GM18909 (cell line): ENCODE results near the gene CCZ1.
"Not testable (repeated sequence)": the region's sequence is repeated elsewhere in the genome, so short reads cannot be mapped to it uniquely, and the experiment has no call there.

Source experiments
- ATAC-seq: cut with Tn5 transposase; IDR thresholded peaks from one replicate; pipeline ENCODE4 v1.9.1; 2021; ENCODE audit warnings: mild to moderate bottlenecking; ENCODE audit not compliant: unreplicated experiment, poor library complexity

Gene CCZ1

DNA sequence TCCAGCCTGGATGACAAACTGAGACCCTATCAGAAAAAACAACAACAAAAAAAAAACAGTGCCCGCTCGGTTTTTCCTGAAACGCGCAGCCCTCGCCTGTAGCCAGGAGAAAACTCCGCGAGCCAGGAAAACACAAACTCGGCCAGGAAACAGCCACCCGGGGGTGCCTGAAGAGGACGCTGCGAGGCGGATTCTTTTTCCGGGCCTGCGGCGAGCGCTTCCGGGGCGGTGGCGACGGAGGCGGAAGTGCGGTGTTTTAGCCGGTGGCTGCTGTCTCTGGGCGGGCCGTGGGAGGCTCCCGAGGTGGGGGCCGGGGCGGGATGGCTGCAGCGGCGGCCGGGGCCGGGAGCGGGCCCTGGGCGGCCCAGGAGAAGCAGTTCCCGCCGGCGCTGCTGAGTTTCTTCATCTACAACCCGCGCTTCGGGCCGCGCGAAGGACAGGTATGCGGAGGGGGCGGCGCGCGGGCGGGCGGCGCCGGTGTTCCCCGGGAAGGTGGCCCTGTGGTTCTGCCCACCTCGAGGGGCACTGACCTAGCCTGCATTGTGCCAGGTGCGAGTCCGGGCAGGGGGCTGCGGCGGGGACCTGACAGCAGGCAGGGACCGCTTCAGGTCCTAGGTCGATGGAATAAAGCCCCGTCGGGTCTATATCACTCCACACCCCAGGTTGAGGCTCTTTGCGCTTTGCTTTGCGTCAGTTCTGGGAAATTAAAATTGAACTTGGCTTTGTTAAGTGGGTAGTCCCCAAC lies at the start of gene CCZ1:
CCZ1 (plus strand) TSS at position 254 of the 745 bp plus-strand sequence; CDS start at position 321, 67 bp downstream.
- peak; percentile 93 for ATAC-seq

DNA sequence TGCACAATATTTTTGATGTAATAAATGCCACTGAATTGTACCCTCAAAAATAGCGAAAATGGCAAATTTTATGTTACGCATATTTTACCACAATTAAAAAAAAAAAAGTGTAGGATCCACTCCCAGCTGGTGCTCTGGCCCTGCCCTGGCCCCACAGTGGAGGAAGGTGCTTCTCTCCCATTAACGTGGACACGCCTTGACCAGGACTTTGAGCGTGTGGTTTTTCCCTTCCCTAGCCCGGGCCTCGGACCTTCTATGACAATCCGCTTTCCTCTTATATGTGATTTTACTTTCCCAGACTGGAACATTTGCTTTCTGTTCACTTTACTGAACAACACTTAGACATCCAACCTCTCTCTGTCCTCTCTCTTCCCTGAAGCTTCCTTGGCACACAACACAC lies 47.6 kb upstream of the CCZ1 start:
- ATAC-seq: no peak

DNA sequence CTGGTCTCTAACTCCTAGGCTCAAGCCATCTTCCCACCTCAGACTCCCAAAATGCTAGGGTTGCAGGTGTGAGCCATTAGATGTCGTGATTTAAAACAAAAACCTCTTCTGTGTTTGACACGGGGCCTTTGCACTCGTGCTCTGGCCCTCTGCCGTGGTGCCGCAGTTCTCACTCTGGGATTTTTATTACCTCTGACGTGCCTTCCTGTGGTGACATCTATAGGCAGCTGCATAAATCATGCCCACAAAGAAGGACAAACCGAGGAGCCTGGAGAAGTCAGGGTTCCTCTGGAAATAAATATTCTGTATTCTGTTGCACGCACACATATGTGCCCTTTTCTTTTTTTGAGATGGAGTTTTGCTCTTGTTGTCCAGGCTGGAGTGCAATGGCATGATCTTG lies 43.8 kb upstream of the CCZ1 start:
- no peak for ATAC-seq

DNA sequence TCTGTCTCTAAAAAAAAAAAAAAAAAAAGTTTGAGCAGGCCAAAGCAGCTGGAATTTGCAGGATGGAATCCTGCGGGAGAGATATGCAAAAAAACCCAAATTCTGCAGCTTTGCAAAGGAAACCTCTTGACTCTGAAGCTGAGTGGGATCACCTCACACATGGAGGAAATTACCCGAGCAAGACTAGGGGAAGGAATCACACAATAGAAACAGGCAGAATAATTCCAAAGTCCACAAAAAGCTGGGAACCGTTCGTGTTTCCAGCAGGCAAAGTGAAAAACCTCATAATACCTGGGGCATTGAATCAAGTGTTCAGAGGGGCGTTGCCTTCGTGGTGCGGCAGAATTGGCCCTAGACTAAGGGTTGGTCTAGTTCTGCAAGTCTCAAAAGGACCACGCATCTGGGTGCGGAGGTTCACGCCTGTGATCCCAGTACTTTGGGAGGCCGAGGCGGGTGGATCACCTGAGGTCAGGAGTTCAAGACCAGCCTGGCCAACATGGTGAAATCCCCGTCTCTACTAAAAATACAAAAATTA lies 41.4 kb upstream of the CCZ1 start:
- not testable (repeated sequence) for ATAC-seq

DNA sequence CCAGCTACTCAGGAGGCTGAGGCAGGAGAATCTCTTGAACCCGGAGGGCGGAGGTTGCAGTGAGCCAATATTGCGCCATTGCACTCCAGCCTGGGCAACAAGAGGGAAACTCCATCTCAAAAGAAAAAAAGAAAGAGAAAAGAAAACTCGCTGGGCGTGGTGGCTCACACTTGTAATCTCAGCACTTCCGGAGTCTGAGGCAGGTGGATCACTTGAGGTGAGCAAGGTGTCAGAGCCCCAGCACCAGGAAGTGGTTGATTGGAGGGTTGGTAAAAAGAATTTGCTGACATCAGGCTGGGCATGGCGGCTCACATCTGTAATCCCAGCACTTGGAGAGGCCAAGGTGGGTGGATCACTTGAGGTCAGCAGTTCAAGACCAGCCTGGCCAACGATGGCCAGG lies 40.0 kb upstream of the CCZ1 start:
- not testable (repeated sequence) for ATAC-seq

DNA sequence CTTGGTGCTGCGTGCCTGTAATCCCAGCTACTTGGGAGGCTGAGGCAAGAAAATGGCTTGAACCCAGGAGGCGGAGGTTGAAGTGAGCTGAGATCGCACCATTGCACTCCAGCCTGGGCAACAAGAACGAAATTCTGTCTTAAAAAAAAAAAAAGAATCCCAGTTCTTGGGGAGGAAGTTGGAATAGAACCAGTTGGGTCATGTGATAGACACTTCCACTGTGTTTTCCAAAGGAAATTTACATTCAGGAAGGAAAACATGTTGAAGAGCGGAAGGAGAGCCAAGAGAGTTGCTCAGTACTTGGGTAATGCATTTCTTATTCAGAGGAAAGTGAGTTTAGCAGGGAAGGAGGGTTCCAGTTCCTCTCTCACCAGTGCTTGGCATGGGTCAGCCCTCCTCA lies 37.3 kb upstream of the CCZ1 start:
- not testable (repeated sequence) for ATAC-seq

DNA sequence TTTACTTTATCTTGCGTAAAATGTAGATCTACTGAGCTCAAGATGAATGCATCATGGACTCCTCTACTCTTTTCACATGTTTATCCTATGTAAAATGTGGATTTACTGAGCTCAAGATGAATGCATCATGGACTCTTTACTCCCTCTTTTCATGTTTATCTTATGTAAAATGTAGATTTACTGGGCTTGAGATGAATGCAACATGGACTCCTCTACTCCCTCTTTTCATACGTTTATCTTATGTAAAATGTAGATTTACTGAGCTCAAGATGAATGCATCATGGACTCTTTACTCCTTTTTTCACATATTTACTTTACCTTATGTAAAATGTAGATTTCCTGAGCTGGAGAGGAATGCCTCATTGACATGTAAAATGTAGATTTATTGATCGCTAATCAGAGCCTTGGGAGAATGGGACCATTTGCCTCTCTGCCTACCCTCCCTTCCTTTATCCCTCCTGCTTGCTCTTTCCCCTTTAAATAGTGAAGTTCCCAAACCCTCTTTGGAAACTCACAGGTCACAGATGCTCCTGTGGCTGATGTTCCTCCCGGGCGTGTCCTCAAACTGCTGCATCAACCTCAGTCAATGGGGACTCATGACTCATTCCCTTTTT lies 35.7 kb upstream of the CCZ1 start:
- not testable (repeated sequence) for ATAC-seq

DNA sequence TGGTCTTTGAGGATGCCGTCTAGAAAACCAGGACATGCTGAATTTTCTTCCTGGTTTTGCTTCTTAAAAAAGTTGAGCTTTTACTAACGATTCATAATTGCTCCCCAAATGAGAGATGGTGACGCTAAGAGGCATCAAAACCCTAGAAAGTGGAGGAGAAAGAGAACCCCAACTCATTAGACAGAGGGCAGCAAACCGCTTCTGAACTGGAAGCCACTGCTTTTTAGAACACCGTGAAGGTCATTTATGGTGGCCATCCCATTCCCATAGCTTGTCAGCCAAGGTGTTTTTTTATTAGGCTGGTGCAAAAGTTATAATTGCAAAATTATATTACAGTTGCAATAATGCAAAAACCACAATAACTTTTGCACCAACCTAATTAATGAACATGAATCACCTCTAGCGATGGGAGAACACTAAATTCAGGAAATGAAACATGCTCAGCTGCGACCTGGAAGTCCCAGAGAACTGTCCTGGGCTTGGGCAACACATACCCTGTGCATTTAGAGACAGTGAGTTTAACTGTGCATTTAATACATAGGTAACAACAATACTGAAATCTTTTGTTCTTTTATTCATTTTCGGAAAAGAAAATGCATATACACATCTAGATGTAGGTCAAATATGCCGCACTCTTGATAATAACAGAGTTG lies 33.1 kb upstream of the CCZ1 start:
- not testable (repeated sequence) for ATAC-seq

DNA sequence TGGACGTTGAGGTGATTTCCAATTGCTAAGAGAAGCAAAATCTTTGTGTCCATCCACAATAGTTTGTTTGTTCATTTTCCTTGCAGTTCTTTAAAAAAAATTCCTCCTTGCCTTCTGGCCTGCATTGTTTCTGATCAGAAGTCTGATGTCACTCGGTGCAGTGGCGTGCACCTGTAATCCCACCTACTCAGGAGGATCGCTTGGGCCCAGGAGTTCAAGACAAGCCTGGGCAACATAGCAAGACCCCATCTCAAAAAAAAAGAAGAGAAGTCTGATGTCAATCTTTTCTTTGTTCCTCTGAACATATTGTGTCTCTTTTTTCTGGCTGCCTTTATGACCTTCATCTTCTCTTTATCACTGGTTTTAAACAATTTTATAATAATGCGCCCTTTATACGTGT lies 31.5 kb upstream of the CCZ1 start:
- ATAC-seq: no peak

DNA sequence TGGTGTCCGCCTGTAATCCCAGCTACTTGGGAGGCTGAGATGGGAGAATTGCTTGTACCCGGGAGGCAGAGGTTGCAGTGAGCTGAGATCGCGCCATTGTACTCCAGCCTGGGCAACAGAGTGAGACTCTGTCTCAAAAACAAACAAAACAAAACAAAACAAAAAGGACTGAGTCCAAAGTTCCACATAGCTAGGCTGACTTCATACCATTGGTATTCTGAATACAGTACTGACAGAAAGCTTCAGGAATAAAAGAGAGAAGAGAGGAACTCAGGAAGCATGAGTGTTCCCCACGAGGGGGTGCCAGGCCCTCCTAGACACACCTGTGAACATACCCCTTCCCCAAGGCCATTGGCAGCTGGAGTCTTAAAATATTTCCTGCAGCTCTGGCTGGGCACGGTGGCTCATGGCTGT lies 29.6 kb upstream of the CCZ1 start:
- ATAC-seq: not testable (repeated sequence)

DNA sequence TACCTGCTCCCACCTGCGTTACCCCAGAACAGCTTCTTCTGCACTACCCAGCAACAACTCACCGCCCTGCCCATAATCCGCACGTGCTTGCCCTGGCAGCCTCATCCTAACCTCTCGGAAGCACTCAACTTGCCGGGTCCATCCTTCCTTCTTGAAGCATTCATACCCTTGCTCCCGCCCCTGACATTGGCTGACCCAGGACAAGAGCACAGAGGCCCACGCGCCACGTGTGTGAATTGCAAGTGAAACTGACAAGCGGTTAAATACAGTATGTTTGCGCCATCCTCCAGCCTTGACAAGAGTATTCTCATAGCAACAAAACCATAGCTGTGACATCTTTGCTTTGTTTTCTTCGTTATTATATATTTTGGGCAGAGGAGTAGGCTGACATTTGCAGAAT lies 28.8 kb upstream of the CCZ1 start:
- ATAC-seq: no peak

DNA sequence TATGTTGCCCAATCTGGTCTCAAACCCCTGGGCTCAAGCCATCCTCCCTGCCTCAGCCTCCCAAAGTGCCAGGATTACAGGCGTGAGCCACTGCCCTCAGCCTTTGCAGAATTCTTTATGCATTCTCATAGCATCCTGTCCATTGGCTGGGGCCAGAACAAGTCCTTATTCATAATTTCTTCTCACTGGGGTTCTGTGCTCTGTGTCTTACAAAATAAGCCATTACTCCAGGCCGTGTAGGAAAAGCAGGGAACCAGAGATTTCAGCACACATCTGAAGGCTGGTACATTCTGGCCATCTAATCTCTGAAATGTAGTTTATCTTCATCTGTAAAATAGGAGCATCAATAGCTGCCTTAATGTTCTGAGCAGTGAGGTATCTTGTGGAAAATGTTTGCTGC lies 28.2 kb upstream of the CCZ1 start:
- no peak for ATAC-seq

DNA sequence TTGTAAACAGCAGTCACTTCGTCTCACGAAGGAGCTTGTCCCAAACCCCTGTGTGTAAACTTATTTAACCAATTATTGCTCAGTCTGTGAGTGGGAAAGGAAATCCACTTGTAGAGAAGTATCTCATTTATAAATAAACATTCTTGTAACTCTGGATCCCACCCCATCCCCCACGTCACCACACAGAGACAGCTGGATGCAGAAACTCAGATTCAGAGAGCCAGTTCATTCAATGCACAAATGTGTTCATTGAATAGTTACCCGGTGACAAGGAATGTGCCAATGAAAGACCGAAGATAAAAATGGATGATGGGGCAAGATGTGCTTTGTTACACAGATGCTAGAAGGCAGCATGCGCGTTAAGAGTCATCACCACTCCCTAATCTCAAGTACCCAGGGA lies 26.2 kb upstream of the CCZ1 start:
- ATAC-seq: no peak

DNA sequence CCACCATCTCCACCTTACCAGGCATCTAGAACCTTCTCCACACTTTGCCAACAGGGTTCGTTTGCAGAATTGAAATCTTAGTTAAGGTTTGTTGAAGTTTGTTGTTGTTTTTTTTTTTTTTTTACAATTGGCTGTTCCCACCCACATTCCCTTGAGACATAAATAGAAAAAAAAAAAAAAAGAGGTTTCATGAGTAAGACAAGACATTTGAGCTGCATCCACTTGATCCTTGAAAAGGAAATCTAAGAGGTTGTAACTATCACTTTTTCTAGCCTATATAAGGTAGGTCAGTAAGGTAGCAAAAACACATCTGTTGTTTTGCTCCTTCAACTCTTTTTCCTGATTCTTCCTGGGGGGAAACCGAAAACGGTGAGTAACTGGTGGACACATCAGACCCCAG lies 18.9 kb upstream of the CCZ1 start:
- not testable (repeated sequence) for ATAC-seq

DNA sequence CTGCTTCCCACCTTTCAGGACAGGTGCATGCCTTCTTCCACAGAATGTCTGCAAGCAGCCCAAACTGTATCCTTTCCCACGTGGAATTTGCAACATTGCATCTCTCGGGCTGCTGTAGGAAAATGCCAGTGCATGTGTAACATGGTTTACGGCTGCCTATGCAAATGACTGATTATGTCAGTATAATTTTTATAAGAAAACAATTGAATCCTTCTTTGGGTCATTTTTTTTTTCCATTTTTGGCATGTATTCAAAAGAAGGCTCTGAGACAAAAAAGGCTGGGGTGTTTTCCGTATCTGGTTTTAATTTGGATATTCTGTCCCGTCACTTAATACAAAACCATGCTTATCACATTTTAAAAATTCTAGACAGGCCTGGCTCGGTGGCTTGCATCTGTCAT lies 18.4 kb upstream of the CCZ1 start:
- ATAC-seq: not testable (repeated sequence)

DNA sequence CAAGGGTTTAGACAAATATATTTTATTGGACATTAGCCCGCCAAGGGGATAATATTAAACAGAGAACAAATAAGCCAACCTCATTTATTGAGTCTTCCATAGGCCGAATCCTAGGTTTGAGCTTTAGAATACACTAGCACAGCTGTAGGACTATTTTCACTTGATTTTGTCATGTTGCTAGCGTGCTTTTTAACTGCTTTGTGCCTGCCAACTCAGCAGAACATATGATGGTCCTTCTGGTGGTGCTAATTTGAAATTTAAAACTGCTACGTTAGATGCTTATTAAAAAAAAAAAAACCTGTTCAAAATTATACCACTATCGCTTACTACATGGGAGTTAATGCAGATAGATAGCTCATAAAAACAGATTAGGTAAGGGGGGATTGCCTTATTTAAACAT lies 14.1 kb upstream of the CCZ1 start:
- not testable (repeated sequence) for ATAC-seq

DNA sequence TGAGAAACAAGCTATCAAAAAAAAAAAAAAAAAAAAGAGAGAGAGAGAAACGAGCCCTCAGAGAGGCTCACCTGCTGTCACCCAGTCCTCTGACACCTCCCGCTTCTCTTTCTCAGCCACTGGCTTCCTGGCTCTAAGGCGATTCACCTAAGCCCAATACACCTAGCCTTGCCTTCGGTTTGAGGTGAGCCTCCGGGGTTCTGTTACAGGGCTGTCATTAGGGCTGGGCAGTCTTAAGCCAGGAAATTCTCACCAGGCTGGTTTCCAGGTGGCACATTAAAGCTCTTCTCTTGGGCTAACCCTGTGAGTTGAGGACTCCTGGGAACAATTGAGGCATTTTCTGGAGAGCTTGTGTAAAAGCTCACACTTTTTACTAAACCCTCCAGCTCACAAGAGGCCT lies 10.5 kb upstream of the CCZ1 start:
- not testable (repeated sequence) for ATAC-seq

DNA sequence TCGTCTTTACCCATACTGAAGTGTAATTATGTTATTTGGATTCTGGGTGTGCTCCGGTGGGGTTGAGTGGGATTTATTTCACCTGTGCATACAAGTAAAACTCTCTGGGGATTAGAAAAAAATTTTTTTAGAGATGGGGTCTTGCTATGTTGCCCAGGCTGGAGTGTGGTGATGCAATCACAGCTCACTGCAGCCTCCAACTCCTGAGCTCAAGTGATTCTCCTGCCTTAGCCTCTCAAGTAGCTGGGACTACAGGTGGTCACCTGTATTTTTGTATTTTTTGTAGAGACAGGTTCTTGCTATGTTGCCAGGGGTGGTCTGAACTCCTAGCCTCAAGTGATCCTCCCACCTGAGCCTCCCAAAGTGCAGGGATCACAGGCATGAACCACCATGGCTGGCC lies 8.3 kb upstream of the CCZ1 start:
- not testable (repeated sequence) for ATAC-seq

DNA sequence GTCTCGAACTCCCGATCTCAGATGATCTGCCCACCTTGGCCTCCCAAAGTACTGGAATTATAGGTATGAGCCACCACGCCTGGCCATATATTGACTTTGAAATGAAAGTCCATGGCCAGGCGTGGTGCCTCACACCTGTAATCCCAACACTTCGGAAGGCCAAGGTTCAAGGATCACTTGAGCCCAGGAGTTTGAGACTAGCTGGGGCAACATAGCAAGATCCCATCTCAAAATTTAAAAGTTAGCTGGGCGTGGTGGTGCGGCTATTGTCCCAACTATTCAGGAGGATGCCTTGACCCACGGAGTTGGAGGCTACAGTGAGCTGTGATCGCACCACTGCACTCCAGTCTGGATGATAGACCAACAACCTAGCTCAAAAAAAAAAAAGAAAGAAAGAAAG lies 6.0 kb upstream of the CCZ1 start:
- ATAC-seq: no peak

DNA sequence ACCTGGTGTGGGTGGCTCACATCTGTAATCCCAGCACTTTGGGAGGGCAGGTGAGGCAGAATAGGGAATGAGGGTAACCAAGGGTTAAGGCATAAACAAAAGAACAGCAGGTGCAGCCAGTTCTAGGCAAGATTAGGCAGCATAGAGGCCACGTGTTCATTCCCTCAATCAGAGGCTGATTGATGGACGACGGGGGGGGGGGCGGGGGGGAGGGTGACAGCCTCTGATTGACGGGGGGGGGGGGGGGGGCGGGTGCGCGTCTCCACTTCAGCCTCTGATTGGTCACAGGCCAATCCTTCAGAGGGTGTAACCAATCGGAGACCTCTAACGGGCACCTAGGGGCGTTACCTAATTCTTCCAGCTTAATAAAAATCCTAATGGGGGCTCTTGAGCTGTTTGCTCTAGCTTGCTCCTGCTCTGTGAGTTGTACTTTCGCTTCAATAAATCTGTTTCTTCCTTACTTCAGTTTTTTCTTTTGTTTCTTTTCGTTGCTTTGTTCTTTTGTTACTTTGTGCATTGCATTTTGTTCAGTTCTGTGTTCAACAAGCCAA lies 1.1 kb upstream of the CCZ1 start:
- ATAC-seq: not testable (repeated sequence)

DNA sequence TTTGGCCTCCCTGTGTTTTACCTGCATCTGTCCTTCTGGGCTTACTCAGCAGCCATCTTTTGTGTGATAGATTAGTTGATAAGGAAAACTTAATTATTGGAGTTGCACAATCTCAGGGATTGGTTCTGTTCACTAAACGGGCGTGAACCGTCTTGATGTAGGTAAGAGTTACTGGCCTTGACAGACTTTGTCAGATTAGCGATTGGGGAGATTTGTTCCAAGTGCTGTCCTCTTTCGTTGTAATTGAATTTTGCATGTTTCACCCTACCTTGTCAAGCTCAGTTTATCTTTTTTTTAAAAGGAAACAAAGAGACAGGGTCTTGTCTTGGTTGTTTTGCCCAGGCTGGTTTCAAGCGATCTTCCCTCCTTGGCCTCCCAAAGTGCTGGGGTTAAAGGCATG lies 4.5 kb downstream of the CCZ1 start:
- ATAC-seq: not testable (repeated sequence)
